Naive B cell (primary cell): ENCODE results near the gene SH3PXD2A. TPM values are rescaled to one million over a fixed set of nuclear protein-coding genes. Genes with fewer than 3 reads are reported as not detected.

Experiments
- ATAC-seq, 2 donors: fragments of 150-1000 bp; cut with Tn5 transposase; 2 replicates each; pipeline ENCODE4 v1.10.0; 2021; ENCODE audit warnings: low read depth in 2 of 2, mild to moderate bottlenecking in 2 of 2, moderate library complexity in 2 of 2
- DNase-seq: peaks from one replicate; pipeline ENCODE4 v3.0.0; 2022
- H3K27ac Mint-ChIP-seq, 6 donors: one replicate each; pipeline ENCODE4 v1.8.0; 2020 to 2022; ENCODE audit warnings: mild to moderate bottlenecking in 6 of 6, mixed read lengths in 6 of 6, moderate library complexity in 5 of 6, inconsistent platforms in 2 of 6
- H3K27me3 Mint-ChIP-seq, 3 donors: one replicate each; pipeline ENCODE4 v1.8.0; 2021 to 2022; ENCODE audit warnings: mixed read lengths in 3 of 3, mild to moderate bottlenecking in 1 of 3
- H3K36me3 Mint-ChIP-seq, 2 donors: one replicate each; pipeline ENCODE4 v1.8.0; 2020 to 2022; ENCODE audit warnings: mixed read lengths in 2 of 2, inconsistent platforms in 1 of 2, mild to moderate bottlenecking in 1 of 2
- H3K4me1 Mint-ChIP-seq, 3 donors: one replicate each; pipeline ENCODE4 v1.8.0; 2020 to 2022; ENCODE audit warnings: mixed read lengths in 3 of 3, inconsistent platforms in 1 of 3, mild to moderate bottlenecking in 1 of 3, moderate library complexity in 1 of 3
- H3K4me3 Mint-ChIP-seq, 8 donors: one replicate each; pipeline ENCODE4 v1.8.0; 2020 to 2022; ENCODE audit warnings: mild to moderate bottlenecking in 8 of 8, mixed read lengths in 8 of 8, moderate library complexity in 8 of 8, inconsistent platforms in 2 of 8
- H3K9me3 Mint-ChIP-seq, 7 donors: one replicate each; pipeline ENCODE4 v1.8.0; 2020 to 2022; ENCODE audit warnings: mixed read lengths in 7 of 7, mild to moderate bottlenecking in 5 of 7, inconsistent platforms in 2 of 7, moderate library complexity in 1 of 7
- polyA plus RNA-seq, 6 donors: library from polyadenylated mRNA; unstranded; fragments of 300-500 nt; fragmentation: Illumina TruSeq; gene quantifications; one replicate each; pipeline ENCODE4 v1.2.3, GENCODE V29; 2021; ENCODE audit warnings: low read depth in 6 of 6

SH3PXD2A gene
- polyA plus RNA-seq, 6 donors from 2014 or later, result 0.47 to 1.4 (median 0.72) TPM; not detected in 1

DNA sequence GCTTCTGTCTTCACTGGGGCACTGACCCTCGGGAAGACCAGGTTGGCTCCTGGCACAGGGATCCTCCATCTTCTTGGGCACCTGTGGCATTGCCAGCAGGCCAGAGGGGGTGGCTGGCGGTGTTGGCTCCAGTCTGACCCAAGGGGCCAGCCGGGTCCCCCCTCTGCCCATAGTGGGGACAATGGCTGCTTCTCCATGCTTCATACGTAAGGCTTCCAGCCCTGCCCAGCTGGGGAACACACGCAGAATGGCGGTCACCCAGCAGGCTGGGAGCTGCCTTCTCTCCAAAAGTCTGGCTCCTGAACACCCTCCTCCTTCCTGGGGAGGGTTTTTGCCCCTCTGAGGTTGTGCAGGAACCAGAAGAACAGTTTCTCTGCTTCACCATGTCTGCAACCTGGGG is 255.1 kb downstream of the SH3PXD2A start:
- no peak overlapping the region for H3K4me3 Mint-ChIP-seq
- no peaks in the 10 kb centered on the region for H3K9me3 Mint-ChIP-seq
- H3K4me1 Mint-ChIP-seq, result no peaks in the 10 kb centered on the region
- H3K27me3 Mint-ChIP-seq, result no peaks in the 10 kb centered on the region
- DNase-seq (no peak), ATAC-seq (no peak)
- H3K27ac Mint-ChIP-seq, result no peak overlapping the region
- peaks cover 0 to 9% of the 10 kb centered on the region in 2 donors for H3K36me3 Mint-ChIP-seq

GRCh38 chr10:103599907-103600306 is 255.5 kb downstream of the SH3PXD2A start:
- H3K27me3 Mint-ChIP-seq, result no peaks in the 10 kb centered on the region

DNA sequence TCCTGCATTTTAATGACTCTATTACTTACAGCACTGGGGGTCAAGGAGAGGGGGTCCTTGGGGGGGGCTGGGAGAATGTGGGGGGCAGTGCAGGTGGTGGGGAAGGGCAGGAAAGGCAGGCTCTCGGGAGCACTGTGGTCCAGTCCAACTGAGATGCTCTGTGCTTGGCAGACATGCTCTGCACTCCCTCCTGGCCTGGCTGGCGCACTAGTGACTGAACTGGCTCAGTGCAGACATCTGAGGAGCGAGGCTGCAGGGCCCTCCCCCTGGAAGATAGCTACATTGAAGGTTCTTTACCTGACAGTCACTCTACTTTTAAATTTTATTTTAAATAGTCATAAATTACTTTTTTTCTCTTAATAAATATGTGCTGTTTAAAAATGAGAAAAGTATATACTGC is 256.2 kb downstream of the SH3PXD2A start:
- H3K4me1 Mint-ChIP-seq, result no peaks in the 10 kb centered on the region
- H3K4me3 Mint-ChIP-seq, result no peak overlapping the region
- no peak for ATAC-seq

More at GRCh38 chr10:103599907-103600306, 255.5 kb downstream of the SH3PXD2A start:
- H3K9me3 Mint-ChIP-seq, result no peaks in the 10 kb centered on the region
- H3K4me1 Mint-ChIP-seq, result no peaks in the 10 kb centered on the region
- peaks cover 0 to 9% of the 10 kb centered on the region in 2 donors for H3K36me3 Mint-ChIP-seq
- ATAC-seq (no peak), DNase-seq (no peak)
- H3K27ac Mint-ChIP-seq, result peak overlapping the region in 1 of 6 donors; percentile 32
- H3K4me3 Mint-ChIP-seq, result no peak overlapping the region

DNA sequence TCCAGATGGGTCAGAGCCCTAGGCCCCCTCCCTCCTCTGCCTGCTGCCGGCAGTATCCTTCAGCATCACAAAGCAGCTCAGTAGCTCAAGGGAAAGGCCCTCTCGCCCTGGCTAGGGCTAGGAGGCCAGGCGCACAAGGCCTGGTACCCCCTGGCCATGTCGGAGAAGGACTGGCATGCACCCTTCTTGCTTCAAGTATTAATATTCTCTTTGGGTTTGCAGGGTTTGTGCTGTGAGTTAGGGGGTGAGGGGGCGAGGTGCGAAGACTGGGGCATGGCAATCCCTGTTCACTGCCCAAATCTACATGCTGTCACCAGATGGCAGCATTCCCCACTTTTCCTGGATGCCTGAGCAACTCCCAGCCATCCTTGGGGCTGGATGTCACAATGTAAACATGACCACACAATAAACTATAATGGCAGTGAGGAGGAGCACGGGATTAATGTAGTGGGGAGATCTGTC is 256.7 kb downstream of the SH3PXD2A start:
- Mint-ChIP-seq H3K4me1 (no peaks in the 10 kb centered on the region), H3K27me3 (no peaks in the 10 kb centered on the region), H3K27ac (peak overlapping the region in 1 of 6 donors; percentile 78), H3K9me3 (no peaks in the 10 kb centered on the region), H3K36me3 (peaks cover 0 to 9% of the 10 kb centered on the region in 2 donors), H3K4me3 (no peak overlapping the region)
- ATAC-seq (no peak), DNase-seq (no peak)

More for the DNA sequence above, 256.2 kb downstream of the SH3PXD2A start:
- Mint-ChIP-seq H3K36me3 (peaks cover 0 to 9% of the 10 kb centered on the region in 2 donors), H3K27ac (peak overlapping the region in 1 of 6 donors; percentile 78), H3K27me3 (no peaks in the 10 kb centered on the region), H3K9me3 (no peaks in the 10 kb centered on the region)
- no peak for DNase-seq

DNA sequence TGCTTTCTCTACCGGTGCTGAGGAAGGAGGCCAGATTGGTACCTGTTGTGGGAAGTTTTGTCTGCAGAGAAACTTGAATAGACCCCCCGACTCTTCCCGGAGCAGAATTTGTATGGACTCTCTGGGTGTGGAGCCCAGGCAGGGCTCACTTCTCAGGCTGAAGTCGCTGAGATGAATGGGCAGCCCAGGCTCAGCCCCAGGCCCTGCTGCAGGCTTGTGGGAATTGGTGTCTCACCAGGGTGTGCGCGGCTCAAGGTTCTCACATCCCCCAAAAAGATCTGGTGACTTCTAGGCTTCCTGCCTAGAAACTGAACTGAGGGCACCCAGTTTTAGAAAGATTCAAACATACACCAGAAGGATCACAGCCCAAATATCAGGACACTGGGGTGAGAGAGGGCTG is 258.4 kb downstream of the SH3PXD2A start:
- Mint-ChIP-seq H3K9me3 (no peaks in the 10 kb centered on the region), H3K27me3 (no peaks in the 10 kb centered on the region), H3K4me3 (no peak overlapping the region), H3K27ac (peak overlapping the region in 1 of 6 donors; percentile 19), H3K4me1 (no peaks in the 10 kb centered on the region), H3K36me3 (no peaks in the 10 kb centered on the region)
- ATAC-seq, result no peak
- no peak for DNase-seq

GRCh38 chr10:103595933-103596726 is 259.2 kb downstream of the SH3PXD2A start:
- H3K9me3 Mint-ChIP-seq, result no peaks in the 10 kb centered on the region
- H3K4me3 Mint-ChIP-seq, result no peak overlapping the region
- no peaks in the 10 kb centered on the region for H3K36me3 Mint-ChIP-seq
- no peak for ATAC-seq
- DNase-seq, result no peak
- no peak overlapping the region for H3K27ac Mint-ChIP-seq
- no peaks in the 10 kb centered on the region for H3K4me1 Mint-ChIP-seq
- no peaks in the 10 kb centered on the region for H3K27me3 Mint-ChIP-seq

DNA sequence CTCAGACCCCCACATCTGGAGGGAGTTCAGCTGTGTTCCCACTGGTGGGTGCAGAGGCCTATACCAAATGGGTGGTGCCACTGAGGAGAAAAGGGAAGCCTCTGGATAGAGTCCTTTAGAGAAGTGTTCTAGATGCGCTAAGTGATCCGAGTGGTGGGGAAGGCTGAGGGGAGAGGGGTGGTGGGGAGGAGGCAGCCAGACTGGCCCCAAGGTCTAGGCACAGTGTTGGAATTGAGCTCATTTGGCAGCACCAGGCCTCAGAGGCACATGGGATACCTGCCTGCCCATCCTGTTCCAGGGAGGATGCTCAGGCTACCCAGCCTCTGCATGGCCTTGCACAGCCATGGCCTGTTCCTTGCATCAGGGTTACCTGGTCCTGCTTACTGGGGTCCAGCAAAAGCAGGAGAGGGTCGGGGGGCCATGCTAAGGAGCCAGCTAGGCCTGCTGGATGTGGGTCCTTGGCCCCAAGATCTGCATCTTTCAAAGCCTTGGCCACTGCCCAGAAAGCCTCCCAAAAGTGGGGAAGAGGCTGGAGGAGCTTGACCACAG is 262.3 kb downstream of the SH3PXD2A start:
- ATAC-seq (no peak), DNase-seq (no peak)
- H3K4me3 Mint-ChIP-seq, result peak overlapping the region in 1 of 8 donors; percentile 42
- H3K4me1 Mint-ChIP-seq, result no peaks in the 10 kb centered on the region
- no peaks in the 10 kb centered on the region for H3K9me3 Mint-ChIP-seq
- H3K27ac Mint-ChIP-seq, result no peak overlapping the region
- H3K36me3 Mint-ChIP-seq, result no peaks in the 10 kb centered on the region
- H3K27me3 Mint-ChIP-seq, result no peaks in the 10 kb centered on the region

DNA sequence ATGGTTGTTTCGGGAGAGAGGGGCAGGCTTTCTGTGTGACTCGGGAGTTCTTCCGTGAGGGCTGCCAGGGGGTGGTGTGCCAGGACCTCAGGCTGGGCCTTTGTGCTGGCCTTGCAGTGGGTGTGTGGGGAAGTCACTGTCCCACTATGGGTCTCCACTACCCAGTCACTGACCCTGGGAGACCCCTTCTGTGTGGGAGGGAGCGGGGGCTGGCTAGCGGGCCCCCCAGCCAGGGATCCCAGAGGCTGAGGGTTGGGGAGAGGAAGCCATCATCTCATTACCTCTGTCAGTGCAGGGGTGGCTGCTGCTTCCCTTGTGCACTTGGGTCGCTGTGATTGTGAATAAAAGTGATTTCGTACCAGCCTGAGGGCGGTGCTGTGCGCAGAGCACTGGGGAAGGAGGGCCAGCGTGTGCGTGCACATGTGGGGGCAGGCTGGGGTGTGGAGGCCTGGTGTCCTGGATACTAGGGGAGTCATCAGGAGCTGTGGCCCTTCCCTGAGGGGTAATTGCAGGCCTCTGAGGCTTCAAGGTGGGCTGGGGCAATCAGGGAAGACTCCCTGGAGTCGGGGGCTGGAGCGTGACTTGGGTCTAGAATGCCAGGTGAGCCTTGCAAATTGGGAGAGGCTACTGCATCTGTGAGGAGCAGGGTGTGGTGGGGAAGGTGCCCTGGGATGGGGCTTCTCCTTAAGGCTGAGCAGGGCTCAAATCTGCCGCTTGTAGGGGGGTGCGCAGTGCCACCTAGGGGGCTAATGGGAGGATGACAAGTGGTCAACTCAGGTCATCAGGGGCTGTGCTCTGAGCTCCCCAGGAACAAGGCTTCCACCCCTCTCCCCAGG is 263.0 kb downstream of the SH3PXD2A start:
- peak; percentile 54 to 56 for ATAC-seq
- Mint-ChIP-seq H3K27ac (no peak overlapping the region), H3K4me3 (no peak overlapping the region), H3K36me3 (no peaks in the 10 kb centered on the region), H3K4me1 (no peaks in the 10 kb centered on the region), H3K27me3 (no peaks in the 10 kb centered on the region), H3K9me3 (peaks cover 0 to 4% (median 0%) of the 10 kb centered on the region in 7 donors)
- peak; percentile 29 for DNase-seq

DNA sequence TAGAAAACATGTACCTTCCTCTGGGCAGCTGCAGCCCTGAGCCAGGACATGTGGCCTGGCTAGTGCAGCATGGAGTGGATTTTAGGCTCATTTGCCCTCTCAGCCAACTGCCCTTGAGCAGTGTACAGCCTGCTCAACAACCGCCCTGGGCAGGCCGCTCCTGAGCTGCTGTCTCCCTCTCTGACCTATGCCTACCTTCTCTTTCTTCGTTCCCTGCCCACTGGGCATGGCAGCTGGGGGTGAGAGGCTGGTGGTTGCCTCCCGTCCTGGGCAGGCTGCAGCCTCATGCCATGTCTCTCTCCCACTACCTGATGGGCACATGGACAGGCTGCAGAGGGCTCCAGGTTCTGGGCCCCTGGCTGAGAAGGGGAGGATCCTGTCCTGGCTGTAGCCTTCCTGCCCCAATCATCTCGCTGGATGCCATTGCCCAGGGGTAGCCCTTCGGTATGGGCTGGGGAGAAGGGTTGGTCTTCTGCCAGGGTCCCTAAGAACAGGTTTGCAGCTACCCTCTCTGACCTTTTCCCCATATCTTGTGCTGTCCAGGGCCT is 264.6 kb downstream of the SH3PXD2A start:
- no peaks in the 10 kb centered on the region for H3K36me3 Mint-ChIP-seq
- H3K9me3 Mint-ChIP-seq, result peaks cover 0 to 5% (median 0%) of the 10 kb centered on the region in 7 donors
- H3K4me3 Mint-ChIP-seq, result no peak overlapping the region
- DNase-seq (no peak), ATAC-seq (no peak)
- H3K27me3 Mint-ChIP-seq, result no peaks in the 10 kb centered on the region
- peaks cover 0 to 9% (median 0%) of the 10 kb centered on the region in 3 donors for H3K4me1 Mint-ChIP-seq
- H3K27ac Mint-ChIP-seq, result no peak overlapping the region

GRCh38 chr10:103590060-103590459 is 265.3 kb downstream of the SH3PXD2A start:
- DNase-seq, result no peak
- Mint-ChIP-seq H3K36me3 (no peaks in the 10 kb centered on the region), H3K27me3 (no peaks in the 10 kb centered on the region), H3K4me1 (peaks cover 0 to 10% (median 0%) of the 10 kb centered on the region in 3 donors), H3K4me3 (no peak overlapping the region), H3K27ac (no peak overlapping the region), H3K9me3 (peaks cover 0 to 5% (median 0%) of the 10 kb centered on the region in 7 donors)
- no peak for ATAC-seq

DNA sequence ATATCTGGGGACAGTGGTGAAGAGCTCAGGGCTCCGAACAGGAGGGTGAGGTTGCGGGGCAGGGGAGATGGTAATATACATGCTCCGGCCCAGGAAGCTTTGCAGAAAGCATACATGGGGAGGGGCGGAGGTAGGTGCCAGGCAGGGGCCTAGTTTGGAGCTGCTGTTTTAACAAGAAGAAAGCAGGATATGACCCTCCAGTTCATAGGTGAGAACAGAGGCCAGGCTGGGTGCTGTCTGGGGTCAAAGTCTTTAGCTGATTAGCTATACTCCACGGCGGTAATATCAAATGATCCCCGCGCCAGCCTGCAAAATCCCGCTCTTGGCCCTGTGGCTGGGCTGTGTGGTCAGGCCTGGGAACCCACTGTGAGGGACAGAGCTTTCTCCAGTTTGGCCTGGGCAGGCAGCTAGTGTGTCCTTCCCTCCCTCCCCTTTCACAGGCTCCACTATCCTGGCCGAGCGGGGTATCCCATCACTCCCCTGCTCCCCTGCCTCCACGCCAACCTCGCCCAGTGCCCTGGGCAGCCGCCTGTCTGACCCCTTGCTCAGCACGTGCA is 266.2 kb downstream of the SH3PXD2A start:
- DNase-seq (no peak), ATAC-seq (no peak)
- peak overlapping the region in 2 of 6 donors; percentile 33 to 75 for H3K27ac Mint-ChIP-seq
- no peaks in the 10 kb centered on the region for H3K27me3 Mint-ChIP-seq
- peaks cover 0 to 5% (median 0%) of the 10 kb centered on the region in 7 donors for H3K9me3 Mint-ChIP-seq
- peaks cover 0 to 10% (median under 1%) of the 10 kb centered on the region in 3 donors for H3K4me1 Mint-ChIP-seq
- H3K36me3 Mint-ChIP-seq, result no peaks in the 10 kb centered on the region
- H3K4me3 Mint-ChIP-seq, result no peak overlapping the region

DNA sequence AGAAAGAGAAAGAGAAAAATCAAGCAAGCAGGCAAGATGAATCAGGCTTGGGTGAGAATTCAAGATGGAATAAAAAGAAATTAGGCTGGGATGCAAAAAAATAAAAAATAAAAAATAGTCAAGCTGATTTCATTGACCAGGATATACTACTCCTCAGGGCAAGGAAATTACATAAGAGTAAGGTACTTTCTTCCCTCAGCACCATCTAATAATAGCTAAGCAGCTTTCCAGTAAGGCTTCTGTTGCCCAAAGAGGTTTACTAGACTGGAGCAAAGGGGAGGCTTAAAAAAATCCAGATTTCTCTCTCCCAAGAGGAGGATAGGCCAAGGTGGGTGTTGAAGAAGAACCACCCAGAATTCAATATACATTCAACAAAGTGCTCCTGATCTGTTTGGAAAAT is 268.3 kb downstream of the SH3PXD2A start:
- ATAC-seq (no peak), DNase-seq (no peak)
- H3K36me3 Mint-ChIP-seq, result no peaks in the 10 kb centered on the region
- no peaks in the 10 kb centered on the region for H3K27me3 Mint-ChIP-seq
- peak overlapping the region in 1 of 6 donors; percentile 49 for H3K27ac Mint-ChIP-seq
- peaks cover 0 to 5% (median 0%) of the 10 kb centered on the region in 7 donors for H3K9me3 Mint-ChIP-seq
- H3K4me1 Mint-ChIP-seq, result peaks cover 5 to 14% (median 5%) of the 10 kb centered on the region in 3 donors
- peak overlapping the region in 3 of 8 donors; percentile 2 to 54 (median 50) for H3K4me3 Mint-ChIP-seq

DNA sequence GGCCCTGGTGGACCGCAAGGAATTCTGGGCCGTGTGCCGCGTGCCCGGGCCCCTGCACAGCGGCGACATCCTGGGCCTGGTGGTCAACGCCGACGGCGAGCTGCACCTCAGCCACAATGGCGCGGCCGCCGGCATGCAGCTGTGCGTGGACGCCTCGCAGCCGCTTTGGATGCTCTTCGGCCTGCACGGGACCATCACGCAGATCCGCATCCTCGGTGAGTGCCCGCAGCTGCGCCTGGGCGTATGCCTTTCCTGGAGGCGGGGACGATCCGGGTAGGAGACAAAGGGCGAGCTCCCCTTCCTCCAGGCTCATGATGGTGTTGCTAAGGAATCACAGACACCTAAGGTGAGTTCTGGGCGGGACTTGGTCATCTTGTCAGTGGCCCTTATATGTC is 270.4 kb downstream of the SH3PXD2A start:
- peaks cover 5 to 14% (median 5%) of the 10 kb centered on the region in 3 donors for H3K4me1 Mint-ChIP-seq
- no peak for ATAC-seq
- peaks cover 0 to 5% (median 0%) of the 10 kb centered on the region in 7 donors for H3K9me3 Mint-ChIP-seq
- DNase-seq, result no peak
- no peaks in the 10 kb centered on the region for H3K27me3 Mint-ChIP-seq
- no peak overlapping the region for H3K27ac Mint-ChIP-seq
- peak overlapping the region; percentile 50 to 88 (median 74) for H3K4me3 Mint-ChIP-seq
- no peaks in the 10 kb centered on the region for H3K36me3 Mint-ChIP-seq
